HL-60 (cell line): ENCODE measurements around the gene CCDC57.

Source experiments
- CTCF ChIP-seq: IDR thresholded peaks from one replicate; pipeline ENCODE4 v1.5.1; 2011; ENCODE audit warnings: low read length, control low read depth, inconsistent platforms; ENCODE audit not compliant: insufficient read depth
- REST ChIP-seq: IDR thresholded peaks from 2 replicates; pipeline ENCODE4 v1.6.1; 2012; ENCODE audit warnings: low read depth; ENCODE audit not compliant: insufficient replicate concordance

- no peak for TF ChIP-seq CTCF
- TF ChIP-seq REST = no peak
Measured at GRCh38 chr17:82214012-82214628, 1.5 kb upstream of the CCDC57 start.
